IPS-18c (cell line): ENCODE measurements around the gene CBFA2T3.

Experiments used
- H3K4me3 ChIP-seq: 2 replicates; pipeline ENCODE4 v1.7.0; 2013; ENCODE audit warnings: low read depth, mild to moderate bottlenecking, low read length, moderate library complexity; ENCODE audit not compliant: insufficient read depth
- H3K9me3 ChIP-seq: one replicate; pipeline ENCODE4 v1.6.1; 2013; ENCODE audit warnings: mild to moderate bottlenecking, low read length, moderate library complexity; ENCODE audit not compliant: control insufficient read depth, insufficient read depth

The CBFA2T3 gene

GRCh38 chr16:88988980-88989811 lies 12.2 kb upstream of the CBFA2T3 start:
- no peaks in the 10 kb centered on the region for H3K9me3 ChIP-seq
- no peak overlapping the region for H3K4me3 ChIP-seq

GRCh38 chr16:88985521-88985920 lies 8.5 kb upstream of the CBFA2T3 start:
- Histone ChIP-seq H3K9me3 (no peaks in the 10 kb centered on the region), H3K4me3 (no peak overlapping the region)

DNA sequence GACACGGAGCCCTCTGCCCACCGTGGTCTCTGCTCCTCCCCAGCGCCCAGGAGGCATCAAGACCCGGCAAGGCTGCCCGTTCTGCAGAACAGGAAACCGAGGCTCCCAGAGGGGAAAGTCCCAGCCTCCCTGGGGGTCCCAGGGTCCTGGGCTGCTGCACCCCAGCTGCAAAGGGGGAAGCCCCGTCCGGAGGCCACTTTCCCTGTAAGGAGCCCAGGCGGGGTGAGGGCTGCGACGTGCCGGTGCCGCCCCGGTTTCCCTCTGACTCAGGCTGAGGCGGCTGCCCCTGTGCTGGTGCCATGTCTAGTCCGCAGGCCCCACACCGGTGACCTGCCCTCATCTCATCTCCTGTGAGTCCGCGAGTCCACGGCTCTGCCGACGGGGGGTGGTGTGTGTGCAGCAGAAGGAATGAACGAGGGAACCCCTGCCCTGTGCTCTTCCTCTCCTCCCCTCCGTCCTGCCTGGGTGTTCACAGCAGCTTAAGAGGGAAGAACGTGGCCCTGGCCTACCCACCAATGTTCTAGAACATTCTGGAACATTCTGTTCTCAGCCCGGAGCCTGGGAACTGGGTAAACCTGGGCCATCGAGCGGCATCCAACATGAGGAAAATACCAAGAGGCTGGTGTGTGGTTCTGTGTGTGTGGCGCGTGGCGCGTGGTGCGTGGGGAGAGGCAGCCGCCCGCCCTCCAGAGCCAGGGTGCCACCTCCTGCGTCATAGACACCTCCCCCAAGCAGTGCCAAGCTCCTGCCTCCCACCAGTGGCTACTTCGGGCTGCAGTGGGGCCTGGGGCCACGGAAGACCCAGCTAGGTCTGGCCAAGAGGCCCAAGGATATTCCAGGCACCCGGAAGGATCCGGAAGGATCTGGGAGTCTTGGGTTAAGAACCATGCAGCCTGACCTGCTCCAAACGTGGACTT lies 7.0 kb upstream of the CBFA2T3 start:
- no peaks in the 10 kb centered on the region for H3K9me3 ChIP-seq
- no peak overlapping the region for H3K4me3 ChIP-seq

DNA sequence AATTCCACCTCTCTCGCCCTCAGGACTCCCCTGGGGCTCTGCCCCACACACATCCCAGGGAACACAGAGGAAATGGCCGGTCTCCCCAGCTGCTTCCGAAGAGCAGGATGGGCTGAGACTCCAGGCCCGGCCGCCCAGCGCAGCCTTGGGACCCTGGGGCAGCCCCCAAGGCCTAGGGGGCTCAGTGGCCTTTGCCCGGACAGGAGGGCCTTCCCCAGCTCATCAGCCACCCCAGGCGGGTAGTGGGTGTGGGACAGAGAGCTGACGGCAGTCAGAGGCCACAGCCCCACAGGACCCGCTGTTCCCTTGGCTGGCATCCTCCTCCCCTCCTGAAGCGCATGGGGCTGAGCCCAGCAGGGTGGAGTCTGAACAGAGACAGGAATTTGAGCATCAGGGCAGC lies 6.2 kb upstream of the CBFA2T3 start:
- H3K9me3 ChIP-seq, result no peaks in the 10 kb centered on the region
- H3K4me3 ChIP-seq, result no peak overlapping the region

DNA sequence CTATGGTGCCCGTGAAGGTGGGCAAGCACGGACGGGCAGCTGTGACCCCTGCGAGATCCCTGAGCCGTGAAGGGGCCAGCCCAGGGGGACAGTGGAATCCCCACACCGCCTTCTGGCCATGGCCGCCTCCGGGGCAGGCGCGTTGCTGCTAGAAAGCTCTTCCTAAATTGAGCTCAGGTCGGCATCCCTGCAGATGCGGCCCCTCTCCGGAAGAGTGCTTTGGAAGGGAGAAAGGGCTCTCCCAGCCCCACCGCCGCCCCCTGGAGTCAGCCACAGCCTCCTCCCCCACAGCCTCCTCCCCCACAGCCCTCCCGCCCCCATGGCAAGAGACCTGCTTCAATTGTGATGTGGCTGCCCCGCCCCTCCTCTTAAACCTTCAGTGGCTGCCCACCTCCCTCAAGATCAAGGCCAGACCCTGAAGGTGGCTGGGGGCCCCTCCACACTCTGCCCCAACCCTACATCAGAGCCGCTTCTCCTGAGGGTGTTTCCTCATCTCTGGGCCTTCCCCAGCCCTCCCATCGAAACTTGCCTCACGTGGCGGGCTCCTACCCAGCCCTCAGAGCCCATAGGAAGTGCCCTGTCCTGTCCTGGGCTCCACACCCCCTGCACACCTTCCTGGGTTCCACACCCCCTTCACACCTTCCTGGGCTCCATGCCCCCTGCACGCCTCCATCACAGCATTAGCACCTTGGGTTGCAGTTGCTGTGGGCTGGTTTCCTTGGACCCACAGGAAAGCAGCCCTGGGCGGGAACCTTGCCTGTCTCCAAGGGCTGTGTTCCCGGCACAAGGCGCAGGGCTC lies 5.5 kb upstream of the CBFA2T3 start:
- H3K4me3 ChIP-seq, result no peak overlapping the region

GRCh38 chr16:88979353-88980015 lies 2.5 kb upstream of the CBFA2T3 start:
- H3K9me3 ChIP-seq, result no peaks in the 10 kb centered on the region
- H3K4me3 ChIP-seq, result no peak overlapping the region

More for the DNA sequence above, 5.5 kb upstream of the CBFA2T3 start:
- no peaks in the 10 kb centered on the region for H3K9me3 ChIP-seq

DNA sequence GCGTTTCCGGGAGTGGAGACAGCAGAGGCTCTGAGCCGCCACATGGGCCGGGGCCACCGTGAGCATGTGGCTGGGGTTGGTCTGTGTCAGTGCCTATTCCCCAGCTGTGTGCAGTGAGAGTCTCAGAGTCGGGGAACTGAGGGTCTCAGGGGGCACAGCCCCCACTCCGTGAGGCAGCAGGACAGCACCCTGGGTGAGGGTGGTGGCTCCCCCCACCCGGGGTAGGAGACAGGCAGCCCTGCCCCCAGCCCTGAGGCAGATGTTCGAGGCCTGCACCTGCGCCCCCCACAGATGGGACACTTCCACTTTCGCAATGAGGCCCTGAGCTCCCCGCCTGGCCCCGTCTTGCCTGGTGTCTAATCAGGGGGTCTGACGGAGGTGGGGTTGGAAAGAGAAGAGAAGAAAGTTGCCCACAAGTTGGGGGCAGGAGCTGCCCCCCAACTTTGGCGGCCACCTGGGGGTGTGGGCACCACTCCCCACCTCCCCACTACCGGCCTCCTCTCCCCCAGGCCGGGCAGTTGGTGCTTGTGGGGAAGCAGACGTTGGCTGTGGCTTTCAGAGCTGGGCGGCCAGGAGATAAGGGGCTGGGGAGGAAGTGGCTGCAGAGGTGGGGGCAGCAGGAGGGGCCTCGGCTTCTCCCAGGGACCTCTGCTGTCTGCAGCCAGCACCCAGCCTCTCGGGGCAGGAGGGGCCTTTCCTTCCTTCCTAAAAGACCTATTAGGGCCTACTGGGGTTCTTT lies 1.8 kb upstream of the CBFA2T3 start:
- H3K9me3 ChIP-seq, result no peaks in the 10 kb centered on the region
- no peak overlapping the region for H3K4me3 ChIP-seq

DNA sequence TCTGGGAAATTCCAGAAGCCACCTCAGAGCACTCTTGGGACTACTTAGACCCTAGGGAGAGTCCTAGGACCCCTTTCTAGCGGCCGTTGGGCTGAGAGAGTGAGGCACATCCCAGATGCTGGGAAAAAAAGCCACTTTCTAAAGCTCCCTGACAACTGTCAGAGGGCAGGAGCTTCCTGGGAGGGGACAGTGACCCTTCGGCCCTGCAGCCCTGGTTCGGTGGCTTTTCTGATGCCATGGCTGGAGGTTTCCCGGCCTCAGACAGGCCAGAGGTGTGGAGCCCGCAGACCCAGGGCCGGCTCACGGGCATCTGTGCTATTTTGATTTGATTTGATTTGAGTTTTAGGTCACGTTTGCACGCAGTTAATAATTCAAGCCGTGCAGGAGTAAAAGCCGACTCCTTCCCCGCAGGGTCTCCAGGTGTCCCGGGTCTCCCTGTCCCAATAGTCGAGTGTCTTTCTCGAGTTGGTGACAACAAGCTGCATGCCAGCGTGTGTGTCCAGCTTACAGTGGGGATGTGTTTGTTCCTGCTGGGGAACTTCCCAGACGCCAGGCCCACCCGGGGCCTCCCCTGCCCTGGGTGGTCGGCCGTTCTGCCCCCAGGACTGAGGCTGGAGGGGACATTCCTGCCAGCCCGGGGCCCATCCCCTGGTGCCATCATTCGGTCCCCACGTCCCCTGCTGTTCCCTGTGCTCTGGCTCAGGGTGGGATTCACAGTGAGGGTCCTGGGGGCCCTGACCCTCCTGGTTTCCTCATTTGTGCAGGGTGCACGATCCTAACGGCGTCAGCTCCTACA lies 1.0 kb upstream of the CBFA2T3 start:
- Histone ChIP-seq H3K9me3 (no peaks in the 10 kb centered on the region), H3K4me3 (no peak overlapping the region)

GRCh38 chr16:88976366-88977017 lies 515 bp downstream of the CBFA2T3 start:
- no peak overlapping the region for H3K4me3 ChIP-seq
- H3K9me3 ChIP-seq, result no peaks in the 10 kb centered on the region

GRCh38 chr16:88975511-88976061 lies 1.4 kb downstream of the CBFA2T3 start:
- H3K9me3 ChIP-seq, result no peaks in the 10 kb centered on the region
- no peak overlapping the region for H3K4me3 ChIP-seq

DNA sequence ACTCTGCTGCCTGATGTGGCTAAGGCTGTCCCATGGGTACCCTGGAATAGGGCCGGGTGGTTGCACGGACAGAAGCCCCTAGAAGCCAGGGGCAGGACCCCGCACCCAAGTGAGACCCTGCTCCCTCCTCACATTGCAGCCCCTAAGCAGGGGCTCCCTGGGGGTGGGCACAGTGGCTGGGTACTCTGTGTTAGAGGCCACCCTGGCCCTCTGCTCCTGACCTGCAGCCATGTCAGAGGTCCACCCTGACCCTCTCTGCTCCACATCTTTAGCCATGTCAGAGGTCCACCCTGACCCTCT lies 2.1 kb downstream of the CBFA2T3 start:
- Histone ChIP-seq H3K9me3 (no peaks in the 10 kb centered on the region), H3K4me3 (no peak overlapping the region)

- Histone ChIP-seq H3K9me3 (no peaks in the 10 kb centered on the region), H3K4me3 (no peak overlapping the region)
Observed at GRCh38 chr16:88974080-88974915, 2.7 kb downstream of the CBFA2T3 start.

DNA sequence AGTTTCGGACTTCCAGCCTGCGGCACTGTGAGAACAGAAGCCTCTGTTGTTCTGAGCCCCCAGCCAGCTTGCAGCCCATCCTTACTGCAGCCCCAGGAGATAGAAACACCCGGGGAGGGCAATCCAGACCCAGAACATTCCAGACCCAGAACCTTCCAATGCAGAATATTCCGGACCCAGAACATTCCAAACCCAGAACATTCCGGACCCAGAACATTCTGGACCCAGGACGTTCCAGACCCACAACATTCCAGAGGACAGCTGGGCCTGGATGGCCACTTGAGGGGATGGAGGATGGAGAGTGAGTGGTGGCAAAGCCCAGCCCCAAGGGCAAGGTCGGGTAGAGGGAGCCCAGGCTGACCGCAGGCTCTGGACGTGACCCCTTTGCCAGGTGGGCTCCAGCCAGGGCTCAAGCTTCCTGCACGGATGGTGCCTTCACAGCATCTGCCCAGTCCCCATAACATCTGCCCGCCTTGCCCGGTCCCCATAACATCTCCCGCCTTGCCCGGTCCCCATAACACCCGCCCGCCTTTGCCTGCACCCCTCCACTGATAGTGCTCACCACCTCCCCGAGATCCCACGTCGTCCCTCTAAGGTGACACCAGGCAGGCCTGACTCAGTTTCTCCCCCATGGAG lies 3.5 kb downstream of the CBFA2T3 start:
- Histone ChIP-seq H3K4me3 (no peak overlapping the region), H3K9me3 (no peaks in the 10 kb centered on the region)

DNA sequence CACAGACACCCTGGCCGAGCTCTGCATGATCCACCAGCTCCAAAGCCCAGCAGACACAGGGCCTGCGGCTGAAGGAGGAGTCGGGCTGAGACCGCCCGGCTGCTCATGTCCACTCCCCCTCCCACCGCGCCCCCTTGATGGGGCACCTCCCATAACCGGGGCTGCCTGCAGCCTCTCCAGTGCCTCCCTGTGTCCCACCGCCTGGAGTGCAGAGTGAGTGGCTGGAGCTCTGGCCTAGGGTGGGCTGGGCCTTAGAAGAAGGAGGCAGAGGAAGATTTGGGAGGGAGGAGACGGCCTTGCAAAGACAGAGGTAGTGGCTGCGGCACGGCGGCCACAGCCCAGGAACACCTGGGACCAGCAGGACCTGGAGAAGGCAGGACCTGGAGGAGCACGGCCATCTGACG lies 4.0 kb downstream of the CBFA2T3 start:
- no peaks in the 10 kb centered on the region for H3K9me3 ChIP-seq
- H3K4me3 ChIP-seq, result no peak overlapping the region
